Measurements from ENCODE around the gene TBC1D17.

DNA sequence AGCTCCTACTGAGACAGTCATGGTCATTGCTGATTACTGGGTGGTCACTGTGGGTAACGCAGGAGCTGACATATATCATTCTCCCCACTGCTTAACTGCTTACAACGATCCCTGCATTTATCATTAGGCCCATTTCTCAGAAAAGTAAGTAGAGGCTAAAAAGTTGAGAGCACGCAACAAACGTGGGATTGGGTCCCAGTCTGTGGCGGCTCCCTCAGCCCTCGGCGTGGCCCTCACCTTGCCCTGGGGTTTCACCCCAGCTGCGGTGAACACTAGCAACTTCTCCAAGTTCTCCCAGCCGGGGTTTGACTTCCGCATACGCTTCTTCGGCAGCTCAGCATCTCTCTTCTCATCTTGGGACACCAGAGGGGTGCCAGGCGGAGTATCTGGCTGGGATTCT lies 12.6 kb upstream of the TBC1D17 start:
- TF ChIP-seq, protein P1, sequence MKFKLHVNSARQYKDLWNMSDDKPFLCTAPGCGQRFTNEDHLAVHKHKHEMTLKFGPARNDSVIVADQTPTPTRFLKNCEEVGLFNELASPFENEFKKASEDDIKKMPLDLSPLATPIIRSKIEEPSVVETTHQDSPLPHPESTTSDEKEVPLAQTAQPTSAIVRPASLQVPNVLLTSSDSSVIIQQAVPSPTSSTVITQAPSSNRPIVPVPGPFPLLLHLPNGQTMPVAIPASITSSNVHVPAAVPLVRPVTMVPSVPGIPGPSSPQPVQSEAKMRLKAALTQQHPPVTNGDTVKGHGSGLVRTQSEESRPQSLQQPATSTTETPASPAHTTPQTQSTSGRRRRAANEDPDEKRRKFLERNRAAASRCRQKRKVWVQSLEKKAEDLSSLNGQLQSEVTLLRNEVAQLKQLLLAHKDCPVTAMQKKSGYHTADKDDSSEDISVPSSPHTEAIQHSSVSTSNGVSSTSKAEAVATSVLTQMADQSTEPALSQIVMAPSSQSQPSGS (IDR thresholded peaks at IDR 0.05; ENCODE audit: low read length): no peak
- no peak for TF ChIP-seq ZZZ3 (IDR thresholded peaks at IDR 0.05; ENCODE audit: control insufficient read depth, insufficient read length, low read depth)
- no peak for TF ChIP-seq POLR2AphosphoS5 (IDR thresholded peaks at IDR 0.05; ENCODE audit: low read length)
- TF ChIP-seq FOXM1 (IDR thresholded peaks at IDR 0.05; ENCODE audit: low read depth, low read length): no peak
- TF ChIP-seq, protein P2, sequence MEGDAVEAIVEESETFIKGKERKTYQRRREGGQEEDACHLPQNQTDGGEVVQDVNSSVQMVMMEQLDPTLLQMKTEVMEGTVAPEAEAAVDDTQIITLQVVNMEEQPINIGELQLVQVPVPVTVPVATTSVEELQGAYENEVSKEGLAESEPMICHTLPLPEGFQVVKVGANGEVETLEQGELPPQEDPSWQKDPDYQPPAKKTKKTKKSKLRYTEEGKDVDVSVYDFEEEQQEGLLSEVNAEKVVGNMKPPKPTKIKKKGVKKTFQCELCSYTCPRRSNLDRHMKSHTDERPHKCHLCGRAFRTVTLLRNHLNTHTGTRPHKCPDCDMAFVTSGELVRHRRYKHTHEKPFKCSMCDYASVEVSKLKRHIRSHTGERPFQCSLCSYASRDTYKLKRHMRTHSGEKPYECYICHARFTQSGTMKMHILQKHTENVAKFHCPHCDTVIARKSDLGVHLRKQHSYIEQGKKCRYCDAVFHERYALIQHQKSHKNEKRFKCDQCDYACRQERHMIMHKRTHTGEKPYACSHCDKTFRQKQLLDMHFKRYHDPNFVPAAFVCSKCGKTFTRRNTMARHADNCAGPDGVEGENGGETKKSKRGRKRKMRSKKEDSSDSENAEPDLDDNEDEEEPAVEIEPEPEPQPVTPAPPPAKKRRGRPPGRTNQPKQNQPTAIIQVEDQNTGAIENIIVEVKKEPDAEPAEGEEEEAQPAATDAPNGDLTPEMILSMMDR (IDR thresholded peaks at IDR 0.05 in 2 of 3, conservative IDR thresholded peaks at IDR 0.05 in 1 of 3; ENCODE audit: control insufficient read depth in 2 of 3, extremely low read depth in 1 of 3, insufficient read depth in 1 of 3, low read depth in 3 of 3, low read length in 3 of 3): no peak
- no peak for TF ChIP-seq CREM (IDR thresholded peaks at IDR 0.05; ENCODE audit: low read depth)
- TF ChIP-seq CEBPB (IDR thresholded peaks at IDR 0.05; ENCODE audit: borderline replicate concordance in 1 of 2, low read depth in 2 of 2, low read length in 2 of 2): no peak
- no peak for TF ChIP-seq JUND (IDR thresholded peaks at IDR 0.05; ENCODE audit: low read depth, low read length)
- no peak for TF ChIP-seq POLR2A (IDR thresholded peaks at IDR 0.05; ENCODE audit: low read depth, low read length)
- TF ChIP-seq FOS (IDR thresholded peaks at IDR 0.05; ENCODE audit: borderline replicate concordance, extremely low read depth, insufficient read length): no peak
- TF ChIP-seq NR2C1 (IDR thresholded peaks at IDR 0.05): no peak
